Keratinocyte (primary cell): ENCODE data around the gene ZIC3.
A peak's percentile ranks its signal among the peaks of the same experiment; 100 is the strongest.

Source experiments
- CTCF ChIP-seq, 3 experiments: IDR thresholded peaks in 1 of 3; conservative IDR thresholded peaks in 1 of 3; optimal IDR thresholded peaks in 1 of 3; 2 replicates in 2 of 3; 3 replicates in 1 of 3; pipeline versions ENCODE3 to v1.5.1; 2011; ENCODE audit warnings: low read length in 3 of 3, mild to moderate bottlenecking in 3 of 3, moderate library complexity in 2 of 3, control low read depth in 1 of 3, inconsistent platforms in 1 of 3; ENCODE audit not compliant: insufficient read depth in 2 of 3; ENCODE audit errors: extremely low read depth in 1 of 3
- EZH2 ChIP-seq: IDR thresholded peaks from one replicate; pipeline ENCODE4 v1.6.1; 2012; ENCODE audit warnings: inconsistent platforms, mild to moderate bottlenecking, low read length, moderate library complexity

GRCh38 chrX:137568741-137569469, 3.0 kb downstream of the ZIC3 start:
- TF ChIP-seq CTCF (optimal IDR thresholded peaks at IDR 0.05 in 1 of 3, IDR thresholded peaks at IDR 0.05 in 1 of 3, conservative IDR thresholded peaks at IDR 0.05 in 1 of 3; ENCODE audit: extremely low read depth in 1 of 3, insufficient read depth in 2 of 3, low read length in 3 of 3) (no peak), EZH2 (peak; percentile 60)
